Pancreas (tissue), 10 donors: Measurements from ENCODE around the gene PTTG2. TPM values are rescaled to one million over a fixed set of nuclear protein-coding genes. Genes with fewer than 3 reads are reported as not detected.

Source experiments
- ATAC-seq, 4 donors: fragments of 200-7000 bp; cut with Tn5 transposase; one replicate each; pipeline versions ENCODE4 v1.8.0 to v1.9.1; 2020; ENCODE audit warnings: mild to moderate bottlenecking in 4 of 4, moderate library complexity in 4 of 4
- DNase-seq, 6 donors: peaks; one replicate each; pipeline ENCODE4 v3.0.0-alpha.2; 2020
- FAIRE-seq: peaks from 2 replicates; lab custom pipeline; 2012; peaks lifted over from hg19 to GRCh38; lab: Jason Lieb, UNC
- H3K27ac ChIP-seq, 4 donors: fragments of 200-600 bp; sonication (generic); 1 replicate in 3 of 4; 2 replicates in 1 of 4; pipeline versions ENCODE4 v1.5.0 to v1.8.0; 2020
- H3K27me3 ChIP-seq, 4 donors: fragments of 200-600 bp; one replicate each; pipeline ENCODE4 v1.8.0; 2021
- H3K36me3 ChIP-seq, 3 donors: fragments of 200-600 bp; sonication (generic) in 1 of 3; one replicate each; pipeline versions ENCODE4 v1.5.0 to v1.8.0; 2020 to 2021
- H3K4me1 ChIP-seq, 3 donors: fragments of 200-600 bp; one replicate each; pipeline ENCODE4 v1.8.0; 2021
- H3K4me3 ChIP-seq, 4 donors: fragments of 200-600 bp; sonication (generic) in 2 of 4; one replicate each; pipeline versions ENCODE4 v1.5.0 to v1.8.0; 2020 to 2021
- H3K9me3 ChIP-seq, 4 donors: fragments of 200-600 bp; one replicate each; pipeline ENCODE4 v1.8.0; 2021
- CTCF ChIP-seq, 4 donors: fragments of 200-600 bp; sonication (generic) in 3 of 4; IDR thresholded peaks; one replicate each; pipeline versions ENCODE4 v1.5.0 to v1.8.0; 2021; ENCODE audit warnings: antibody characterized with exemption in 4 of 4
- WGBS, 2 donors: extraction: QIAGEN DNeasy Blood & Tissue Kit; methylation state at CpG; one replicate each; pipeline ENCODE4 v1.1.7; 2013; 5-methylcytosine and 5-hydroxymethylcytosine counted together
- intact Hi-C, 3 donors: fragments of 100-400 bp; cut with DNase I; formaldehyde crosslinking; loops; one replicate each; pipeline versions ENCODE4 v1.11.1 to v1.14.2; 2022
- polyA plus RNA-seq, 2 donors: library from polyadenylated mRNA; stranded (reverse); fragments of 200-250 nt; gene quantifications; one replicate each; pipeline ENCODE4 v1.2.3, GENCODE V29; 2013
- total RNA-seq, 6 donors: library from RNA; stranded (reverse); fragmentation: NEBNext Ultra II Directional in 4 of 6; extraction: Animal tissue kit (Norgen Biotek cat#: 25700) in 4 of 6; gene quantifications; one replicate each; pipeline versions ENCODE4 v1.2.1 to v1.2.4, GENCODE V29; 2021 to 2023
- donor health status: healthy with polysubstance abuse.
- donor health status: DM: no; HTN: no; CAD: no; lungs with moderate emphysema.
- donor health status: DM: no; HTN: no; CAD: no.
- donor health status: control.
- donor health status: control.
- donor health status: Bipolar disorder and iron deficiency.
- donor health status: DM: yes; HTN: yes; CAD: no.
- donor health status: DM: no; HTN: no; CAD: no.
- donor health status: DM: no; HTN: no; CAD: no.
- donor health status: DM: yes; HTN: yes; CAD: no.

The PTTG2 gene
- total and polyA plus RNA-seq, 8 donors = 0.30 to 0.94 (median 0.78) TPM; not detected in 1

DNA sequence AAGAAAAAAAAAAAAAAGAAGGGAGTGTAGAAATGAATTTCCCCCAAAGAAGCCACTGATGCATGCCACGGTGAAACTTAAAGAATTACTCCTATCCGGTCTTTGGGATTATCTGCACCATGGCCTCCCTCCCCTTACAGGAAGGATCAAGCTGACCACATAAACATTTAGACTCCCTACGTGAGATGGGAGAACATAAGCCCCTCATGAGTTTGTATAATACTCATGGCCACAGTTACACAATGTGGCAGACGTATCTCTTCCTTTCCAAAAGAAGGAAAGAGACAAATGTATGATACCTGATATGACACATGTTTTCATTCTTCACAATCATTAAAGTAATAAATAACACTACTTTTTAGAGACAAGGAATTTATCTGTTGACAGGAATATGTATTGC, 3.3 kb upstream of the PTTG2 start:
- FAIRE-seq (no peak), DNase-seq (no peak), ATAC-seq (no peak)
- Histone ChIP-seq H3K27me3 (no peaks in the 10 kb centered on the region), H3K36me3 (no peaks in the 10 kb centered on the region), H3K27ac (no peak overlapping the region), H3K4me1 (no peaks in the 10 kb centered on the region), H3K4me3 (no peak overlapping the region), H3K9me3 (no peaks in the 10 kb centered on the region)
- intact Hi-C loops = no loop called here
- 72 to 74% methylated on average over 4 of the region's 4 CpGs for WGBS, 2 donors
- no peak for TF ChIP-seq CTCF (IDR thresholded peaks at IDR 0.05)

- Histone ChIP-seq H3K36me3 (no peaks in the 10 kb centered on the region), H3K27ac (no peak overlapping the region), H3K4me1 (no peaks in the 10 kb centered on the region), H3K4me3 (no peak overlapping the region), H3K27me3 (no peaks in the 10 kb centered on the region), H3K9me3 (no peaks in the 10 kb centered on the region)
- 73 to 81% methylated on average over 6 of the region's 6 CpGs for WGBS, 2 donors
- intact Hi-C loops = no loop called here
- TF ChIP-seq CTCF (IDR thresholded peaks at IDR 0.05) = no peak
- ATAC-seq = no peak
- FAIRE-seq = no peak
- DNase-seq = no peak
These were observed 1.3 kb upstream of the PTTG2 start for GRCh38 chr4:37958932-37959331.

- no peaks in the 10 kb centered on the region for H3K9me3 ChIP-seq
- FAIRE-seq = no peak
- TF ChIP-seq CTCF (IDR thresholded peaks at IDR 0.05) = no peak
- H3K4me3 ChIP-seq = no peak overlapping the region
- no peak for DNase-seq
- no peaks in the 10 kb centered on the region for H3K27me3 ChIP-seq
- H3K4me1 ChIP-seq = no peaks in the 10 kb centered on the region
- intact Hi-C loops = no loop called here
- H3K27ac ChIP-seq = no peak overlapping the region
- WGBS, 2 donors = 82 to 88% methylated on average over 5 of the region's 5 CpGs
- ATAC-seq = no peak
- no peaks in the 10 kb centered on the region for H3K36me3 ChIP-seq
These were observed 667 bp downstream of the PTTG2 start for GRCh38 chr4:37960679-37961450.

DNA sequence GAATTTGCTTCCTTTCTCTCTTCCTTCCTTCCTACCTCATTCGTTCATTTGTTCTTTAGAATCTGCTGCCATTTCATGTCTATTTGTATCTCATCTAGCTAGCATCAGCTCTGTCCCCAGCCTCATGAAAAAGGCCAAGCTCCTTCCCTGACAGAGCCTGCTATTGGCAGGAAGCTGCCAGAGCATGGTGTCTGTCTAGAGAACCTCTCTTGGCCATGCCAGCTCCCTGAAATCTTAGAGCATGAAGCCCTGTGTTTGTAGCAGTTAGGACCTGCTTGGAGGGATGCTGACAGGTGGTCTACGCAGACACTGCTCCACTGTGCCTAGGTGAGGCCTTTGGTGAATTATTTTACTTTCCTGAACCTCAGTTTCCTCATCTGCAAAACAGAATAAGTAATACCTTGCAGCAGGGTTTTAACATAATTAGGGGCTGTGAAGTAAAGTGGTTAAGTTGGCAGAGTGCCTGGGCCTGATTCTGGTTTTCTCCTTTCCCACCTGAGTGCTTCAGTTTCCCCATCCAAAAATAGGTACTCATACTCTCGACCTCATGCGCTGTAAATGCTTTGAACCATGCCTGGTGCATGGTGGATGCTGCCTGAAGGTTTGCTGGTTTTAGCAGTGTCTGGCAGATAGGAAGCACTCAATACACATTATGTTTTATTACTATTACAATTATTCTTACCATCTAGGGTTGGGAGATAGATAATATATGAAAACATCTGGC, 4.7 kb downstream of the PTTG2 start:
- WGBS, 2 donors = 85 to 94% methylated on average over 4 of the region's 4 CpGs
- no peak for DNase-seq
- no peak for FAIRE-seq
- intact Hi-C loops = no loop called here
- H3K27ac ChIP-seq = no peak overlapping the region
- TF ChIP-seq CTCF (IDR thresholded peaks at IDR 0.05) = no peak
- H3K4me3 ChIP-seq = no peak overlapping the region
- H3K36me3 ChIP-seq = no peaks in the 10 kb centered on the region
- ATAC-seq = no peak
- H3K9me3 ChIP-seq = no peaks in the 10 kb centered on the region
- peaks cover 0 to 5% (median 5%) of the 10 kb centered on the region in 3 donors for H3K4me1 ChIP-seq
- H3K27me3 ChIP-seq = no peaks in the 10 kb centered on the region

- no peak for DNase-seq
- H3K9me3 ChIP-seq = no peaks in the 10 kb centered on the region
- no peak for ATAC-seq
- H3K27me3 ChIP-seq = no peaks in the 10 kb centered on the region
- TF ChIP-seq CTCF (IDR thresholded peaks at IDR 0.05) = no peak
- no peak for FAIRE-seq
- intact Hi-C loops = no loop called here
- H3K36me3 ChIP-seq = no peaks in the 10 kb centered on the region
- no peak overlapping the region for H3K4me3 ChIP-seq
- no peak overlapping the region for H3K27ac ChIP-seq
- 72 to 82% methylated on average over 3 of the region's 3 CpGs for WGBS, 2 donors
- H3K4me1 ChIP-seq = peaks cover 0 to 5% (median 5%) of the 10 kb centered on the region in 3 donors
These were observed 5.8 kb downstream of the PTTG2 start for GRCh38 chr4:37966044-37966443.
